Measurements from ENCODE around the gene SAMD4A. TPM values are rescaled to one million over a fixed set of nuclear protein-coding genes. Genes with fewer than 3 reads are reported as not detected.

SAMD4A gene
- total and polyA plus RNA-seq, 2 of the 4 experiments (the other 2 are of a cell fraction), result 22.9 to 38.2 TPM

DNA sequence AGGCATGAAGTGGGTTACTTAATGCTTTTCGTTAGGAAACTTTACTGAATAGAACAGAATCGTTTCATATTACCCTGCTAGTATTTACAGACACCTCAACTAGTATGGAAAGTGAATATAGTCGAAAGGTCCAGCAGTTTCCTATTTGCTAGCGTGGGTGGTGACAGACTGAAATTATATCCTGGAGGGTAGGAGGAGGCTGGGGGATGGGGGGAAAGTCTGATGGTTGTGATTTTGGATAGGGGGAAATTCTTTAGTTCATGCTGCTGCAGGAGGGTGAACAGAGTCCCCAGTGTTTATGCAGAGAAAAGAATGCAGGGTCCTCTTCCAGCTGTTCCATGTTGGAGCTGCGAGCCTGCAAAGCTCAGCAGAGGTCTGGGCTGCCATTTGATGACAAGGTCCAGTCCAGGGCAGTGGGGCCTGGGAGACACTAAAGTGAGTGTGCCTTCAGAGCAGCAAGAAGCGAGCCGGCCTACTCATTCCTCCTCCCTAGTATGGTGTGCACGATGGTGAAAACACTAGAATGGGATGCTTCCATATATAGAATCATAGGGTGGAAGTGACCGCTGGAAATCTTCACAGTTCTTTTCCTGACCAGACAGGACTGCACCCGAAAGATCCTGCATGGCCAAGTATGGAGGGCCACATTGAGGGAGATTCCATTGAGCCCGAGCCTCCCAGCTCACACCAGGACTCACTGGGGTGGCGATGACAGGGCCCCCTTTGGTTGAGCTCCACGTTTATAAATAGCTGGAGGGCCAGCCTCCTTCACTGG lies 2.1 kb downstream of the SAMD4A start:
- Histone ChIP-seq H3K9ac (ENCODE audit: low read depth, low read length) (peak overlapping the region; percentile 62), H2BK15ac (ENCODE audit: low read depth, low read length) (peak overlapping the region; percentile 39; the same call in 2 of the 3 replicates), H3K4ac (ENCODE audit: low read depth, low read length) (peak overlapping the region; percentile 30), H2BK120ac (ENCODE audit: low read depth, low read length) (peak overlapping the region; percentile 82), H3K18ac (ENCODE audit: low read depth, low read length) (peak overlapping the region; percentile 49), H3K56ac (ENCODE audit: extremely low read depth, insufficient read depth, low read length) (peak overlapping the region; percentile 81), H3K4me1 (ENCODE audit: control insufficient read depth, insufficient read depth, low read length) (peaks cover 9% of the 10 kb centered on the region; the same call in 1 of the 2 replicates), H3K79me1 (ENCODE audit: low read depth in 1 of 2, low read length in 2 of 2) (peaks cover 8 to 47% of the 10 kb centered on the region in 2 experiments), H2AK5ac (ENCODE audit: low read depth, low read length) (peak overlapping the region; percentile 81), H2BK20ac (ENCODE audit: low read depth, low read length) (peak overlapping the region; percentile 69), H3K9me3 (ENCODE audit: control insufficient read depth, insufficient read depth, low read length) (peaks cover 2% of the 10 kb centered on the region; the same call in 1 of the 2 replicates), H3K14ac (replicated peaks; ENCODE audit: low read depth, low read length) (peak overlapping the region; percentile 77), H3K4me2 (ENCODE audit: low read depth, low read length) (peak overlapping the region; percentile 69), H2BK5ac (ENCODE audit: low read depth, low read length, poor library complexity, severe bottlenecking) (peak overlapping the region; percentile 94), H4K8ac (ENCODE audit: low read depth in 2 of 2, low read length in 2 of 2) (peak overlapping the region; percentile 65 to 71), H2AK9ac (replicated peaks; ENCODE audit: low read depth, low read length, poor library complexity) (peak overlapping the region; percentile 66), H2AFZ (replicated peaks; ENCODE audit: low read length, poor library complexity) (peak overlapping the region; percentile 58), H4K5ac (ENCODE audit: low read depth, low read length) (peak overlapping the region; percentile 36; the same call in 1 of the 2 replicates), H3K27me3 (ENCODE audit: control insufficient read depth, insufficient read depth, low read length) (no peaks in the 10 kb centered on the region), H4K91ac (ENCODE audit: insufficient read depth, low read depth, low read length) (peak overlapping the region; percentile 74), H4K20me1 (ENCODE audit: insufficient read depth, low read length) (peaks cover 14% of the 10 kb centered on the region), H3K27ac (ENCODE audit: insufficient read depth, low read length) (peak overlapping the region; percentile 71), H3K9me1 (ENCODE audit: insufficient read depth, low read length) (peaks cover under 1% of the 10 kb centered on the region; the same call in 1 of the 2 replicates), H3K4me3 (ENCODE audit: insufficient read depth, low read depth, low read length) (peak overlapping the region; percentile 46), H3K23ac (ENCODE audit: low read depth, low read length) (peak overlapping the region; percentile 19; the same call in 1 of the 2 replicates), H3K36me3 (ENCODE audit: control insufficient read depth, insufficient read depth, low read length) (peaks cover 8% of the 10 kb centered on the region)
- POLR2A ChIA-PET (ENCODE audit: unreplicated experiment), result no interaction called here
- ATAC-seq (ENCODE audit: low read depth) (peak; percentile 1), DNase-seq (peak; percentile 59)
- dilution Hi-C loops (cut with HindIII; ENCODE audit: low sequenced_read_pairs, unreplicated experiment), result no loop called here
- TSS peak; percentile 18 for BruUV-seq (replicated peaks)
- 0% methylated on average over 2 of the region's 13 CpGs; no CpG with 5 or more reads in 1 of the 2 experiments for WGBS, 2 experiments (ENCODE audit: extremely low coverage in 2 of 2, insufficient read length in 1 of 2)
- CTCF ChIA-PET, result interaction anchor here (0.6 to 1.5 kb wide), 6 partner anchors 13 to 70 kb away, joined by 3 to 9 read pairs (median 3); no protein-coding TSS in a partner anchor
- in situ Hi-C loops (cut with MboI; ENCODE audit: low sequenced_read_pairs), result loop anchor here (5.0 kb wide), 2 partner anchors 118 to 203 kb away; no protein-coding TSS in a partner anchor
- TF ChIP-seq CHD1 (IDR thresholded peaks at IDR 0.05; ENCODE audit: low read depth, low read length) (no peak), MXI1 (IDR thresholded peaks at IDR 0.05; ENCODE audit: borderline replicate concordance, low read depth, low read length) (0 out of 2 replicates have a peak, but pooled peaks have one; percentile 26), POLR2A (IDR thresholded peaks at IDR 0.05; ENCODE audit: low read depth, low read length) (peak; percentile 48)
- intact Hi-C loops (cut with micrococcal nuclease), result loop anchor here (2.0 to 5.0 kb wide), 3 partner anchors 58 to 202 kb away; no protein-coding TSS in a partner anchor
